ENCODE data around the gene MAGI3. TPM values are rescaled to one million over a fixed set of nuclear protein-coding genes. Genes with fewer than 3 reads are reported as not detected.
A peak's percentile ranks its signal among the peaks of the same experiment; 100 is the strongest.

MAGI3 gene
- total RNA-seq, 2 experiments from 2014 or later: 4.7 to 7.8 TPM

- Histone ChIP-seq H3K4me1 (ENCODE audit: insufficient read depth, low read length, poor library complexity, severe bottlenecking) (peaks cover 18% of the 10 kb centered on the region), H3K36me3 (ENCODE audit: insufficient read depth, low read length) (no peaks in the 10 kb centered on the region), H3K9me3 (ENCODE audit: low read length) (no peaks in the 10 kb centered on the region), H2AFZ (ENCODE audit: low read length) (peak overlapping the region; percentile 92), H3K4me3 (ENCODE audit: low read depth, low read length, poor library complexity, severe bottlenecking) (peak overlapping the region; percentile 85), H3K9me2 (ENCODE audit: insufficient read depth, low read length) (no peaks in the 10 kb centered on the region), H3K27ac (ENCODE audit: low read depth, low read length, poor library complexity, severe bottlenecking) (no peak overlapping the region), H4K20me1 (ENCODE audit: insufficient read depth, low read length) (peaks cover 8% of the 10 kb centered on the region; the same call in 1 of the 2 replicates), H3K79me2 (ENCODE audit: insufficient read depth, low read depth, low read length) (no peaks in the 10 kb centered on the region), H3K4me2 (ENCODE audit: low read length) (peak overlapping the region; percentile 88)
- no peak for TF ChIP-seq EZH2phosphoT487 (IDR thresholded peaks at IDR 0.05; ENCODE audit: borderline replicate concordance, low read depth, low read length)
- TF ChIP-seq CTCF (conservative IDR thresholded peaks at IDR 0.05; ENCODE audit: low read length): no peak
- no TSS peak for BruUV-seq (replicated peaks)
- CTCF ChIA-PET (ENCODE audit: unreplicated experiment): no interaction called here
- intact Hi-C loops (cut with micrococcal nuclease; ENCODE audit: unreplicated experiment): loop anchor here (10.0 kb wide), 1 partner anchor 246 kb away; no protein-coding TSS in a partner anchor
- POLR2A ChIA-PET: interaction anchor here (0.7 to 2.0 kb wide), 3 partner anchors 12 to 1666 kb away, joined by 3 to 12 read pairs (median 3); no protein-coding TSS in a partner anchor
- DNase-seq (ENCODE audit: low spot score): peak; percentile 53
Observed at GRCh38 chr1:113390871-113391648, 745 bp downstream of the MAGI3 start.

- H3K79me2 ChIP-seq (ENCODE audit: insufficient read depth, low read depth, low read length): no peaks in the 10 kb centered on the region
- no peaks in the 10 kb centered on the region for H3K36me3 ChIP-seq (ENCODE audit: insufficient read depth, low read length)
- CTCF ChIA-PET (ENCODE audit: unreplicated experiment): no interaction called here
- no peak overlapping the region for H3K27ac ChIP-seq (ENCODE audit: low read depth, low read length, poor library complexity, severe bottlenecking)
- POLR2A ChIA-PET: interaction anchor here (0.6 to 2.0 kb wide), 4 partner anchors 11 to 1666 kb away, joined by 3 to 12 read pairs (median 4); no protein-coding TSS in a partner anchor
- no peaks in the 10 kb centered on the region for H3K9me2 ChIP-seq (ENCODE audit: insufficient read depth, low read length)
- peak overlapping the region; percentile 88 for H3K4me2 ChIP-seq (ENCODE audit: low read length)
- peak overlapping the region; percentile 85 for H3K4me3 ChIP-seq (ENCODE audit: low read depth, low read length, poor library complexity, severe bottlenecking)
- peaks cover 18% of the 10 kb centered on the region for H3K4me1 ChIP-seq (ENCODE audit: insufficient read depth, low read length, poor library complexity, severe bottlenecking)
- peak; percentile 10 for DNase-seq (ENCODE audit: low spot score)
- TF ChIP-seq CTCF (conservative IDR thresholded peaks at IDR 0.05; ENCODE audit: low read length) (no peak), EZH2phosphoT487 (IDR thresholded peaks at IDR 0.05; ENCODE audit: borderline replicate concordance, low read depth, low read length) (no peak)
- no TSS peak for BruUV-seq (replicated peaks)
- H4K20me1 ChIP-seq (ENCODE audit: insufficient read depth, low read length): peaks cover 8% of the 10 kb centered on the region; the same call in 1 of the 2 replicates
- H2AFZ ChIP-seq (ENCODE audit: low read length): no peak overlapping the region; the same call in 1 of the 2 replicates
- intact Hi-C loops (cut with micrococcal nuclease; ENCODE audit: unreplicated experiment): loop anchor here (10.0 kb wide), 1 partner anchor 247 kb away; no protein-coding TSS in a partner anchor
- H3K9me3 ChIP-seq (ENCODE audit: low read length): no peaks in the 10 kb centered on the region
Observed at GRCh38 chr1:113391649-113392271, 1.4 kb downstream of the MAGI3 start.

Measured in OCI-LY7 (cell line).